Measurements from ENCODE around the gene SP140L.

The SP140L gene

DNA sequence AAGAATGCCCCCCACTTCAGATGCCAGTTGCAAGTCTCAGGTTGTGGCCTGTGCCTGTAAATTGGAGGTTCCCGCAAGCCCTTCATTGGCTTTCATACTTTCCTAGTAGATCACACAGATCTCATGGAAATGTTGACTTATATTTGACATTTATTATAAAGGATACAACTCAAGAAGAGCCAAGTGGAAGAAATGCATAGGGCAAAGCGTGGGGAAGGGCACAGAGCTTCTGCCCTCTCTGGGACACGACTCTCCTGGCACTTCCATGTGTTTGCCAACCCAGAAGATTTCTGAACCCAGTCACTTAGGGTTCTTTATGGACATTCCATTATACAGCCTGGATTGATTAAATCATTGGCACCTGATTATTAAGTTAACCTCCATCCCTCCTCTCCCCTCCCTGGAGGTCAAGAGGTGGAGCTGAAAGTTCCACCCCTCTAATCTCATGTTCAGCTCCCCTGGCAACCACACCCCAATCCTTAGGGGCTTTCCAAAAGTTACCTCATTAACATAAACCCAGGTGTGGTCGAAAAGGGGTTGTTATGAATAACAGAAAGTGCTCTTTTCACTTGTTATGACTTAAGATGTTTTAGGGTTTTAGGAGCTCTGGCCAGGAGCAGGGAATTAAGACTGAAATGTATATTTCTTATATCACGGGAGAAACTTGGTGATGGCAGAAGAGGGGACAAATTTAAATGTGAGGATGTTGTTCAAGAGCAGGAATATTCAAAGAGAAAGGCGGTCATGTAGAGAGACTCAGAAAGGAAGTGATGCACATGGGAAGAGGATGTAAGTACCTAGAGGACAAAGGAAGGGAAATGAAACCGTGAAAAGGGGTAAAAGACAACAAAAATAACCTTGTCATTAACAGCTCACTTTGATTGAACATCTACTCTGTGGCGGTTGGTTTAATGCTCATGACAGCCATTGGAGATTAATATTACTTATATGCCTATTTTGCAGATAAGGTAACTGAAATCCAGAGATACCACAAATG, 120.8 kb downstream of the SP140L start:
- TF ChIP-seq, protein P1, sequence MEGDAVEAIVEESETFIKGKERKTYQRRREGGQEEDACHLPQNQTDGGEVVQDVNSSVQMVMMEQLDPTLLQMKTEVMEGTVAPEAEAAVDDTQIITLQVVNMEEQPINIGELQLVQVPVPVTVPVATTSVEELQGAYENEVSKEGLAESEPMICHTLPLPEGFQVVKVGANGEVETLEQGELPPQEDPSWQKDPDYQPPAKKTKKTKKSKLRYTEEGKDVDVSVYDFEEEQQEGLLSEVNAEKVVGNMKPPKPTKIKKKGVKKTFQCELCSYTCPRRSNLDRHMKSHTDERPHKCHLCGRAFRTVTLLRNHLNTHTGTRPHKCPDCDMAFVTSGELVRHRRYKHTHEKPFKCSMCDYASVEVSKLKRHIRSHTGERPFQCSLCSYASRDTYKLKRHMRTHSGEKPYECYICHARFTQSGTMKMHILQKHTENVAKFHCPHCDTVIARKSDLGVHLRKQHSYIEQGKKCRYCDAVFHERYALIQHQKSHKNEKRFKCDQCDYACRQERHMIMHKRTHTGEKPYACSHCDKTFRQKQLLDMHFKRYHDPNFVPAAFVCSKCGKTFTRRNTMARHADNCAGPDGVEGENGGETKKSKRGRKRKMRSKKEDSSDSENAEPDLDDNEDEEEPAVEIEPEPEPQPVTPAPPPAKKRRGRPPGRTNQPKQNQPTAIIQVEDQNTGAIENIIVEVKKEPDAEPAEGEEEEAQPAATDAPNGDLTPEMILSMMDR (conservative IDR thresholded peaks at IDR 0.05): no peak
- no peak overlapping the region for H3K27ac ChIP-seq

DNA sequence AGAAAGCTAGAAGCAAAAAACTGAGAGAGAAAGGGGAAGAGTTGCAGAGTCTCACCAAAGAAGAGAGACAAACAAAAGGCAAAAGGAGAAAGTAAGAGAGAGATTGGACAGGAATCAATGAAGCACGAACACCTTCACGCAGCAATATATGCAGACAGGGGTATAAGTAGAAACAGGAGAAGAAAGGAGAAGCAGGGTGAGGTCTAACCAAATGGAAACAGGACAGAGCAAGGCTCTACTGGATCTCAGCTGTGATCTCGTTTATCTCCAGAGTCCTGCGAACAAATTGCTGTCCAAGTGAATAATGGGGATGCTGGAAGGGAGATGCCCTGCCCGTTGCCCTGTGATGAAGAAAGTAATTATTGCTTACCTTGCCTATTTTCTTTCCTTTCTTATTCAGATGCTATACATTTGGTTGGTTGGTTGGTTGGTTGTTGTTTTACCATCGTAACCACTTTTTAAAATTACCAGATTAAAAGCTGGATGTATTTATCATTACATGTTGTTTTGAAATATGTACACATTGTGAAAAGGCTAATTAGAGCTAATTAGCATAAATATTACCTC, 123.0 kb downstream of the SP140L start:
- TF ChIP-seq, protein P1 (conservative IDR thresholded peaks at IDR 0.05): no peak
- no peak overlapping the region for H3K27ac ChIP-seq

DNA sequence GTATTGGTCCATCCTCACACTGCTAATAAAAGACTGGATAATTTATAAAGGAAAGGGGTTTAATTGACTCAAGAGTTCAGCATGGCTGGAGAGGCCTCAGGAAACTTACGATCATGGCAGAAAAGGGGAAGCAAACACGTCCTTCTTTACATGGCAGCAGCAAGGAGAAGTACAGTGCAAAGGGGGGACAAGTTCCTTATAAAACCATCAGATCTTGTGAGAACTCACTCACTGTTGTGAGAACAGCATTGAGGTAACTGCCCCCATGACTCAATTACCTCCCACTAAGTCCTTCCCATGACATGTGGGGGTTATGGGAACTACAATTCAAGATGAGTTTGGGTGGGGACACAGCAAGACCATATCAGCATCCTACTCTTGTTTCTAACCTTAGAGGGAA, 126.0 kb downstream of the SP140L start:
- no peak overlapping the region for H3K27ac ChIP-seq
- TF ChIP-seq, protein P1 (conservative IDR thresholded peaks at IDR 0.05): no peak

Measured in VCaP (cell line).